Tongue (tissue), 2 donors: Measurements from ENCODE around the gene SLC9A1. TPM values are rescaled to one million over a fixed set of nuclear protein-coding genes. Genes with fewer than 3 reads are reported as not detected.
"Not testable (repeated sequence)": the region's sequence is repeated elsewhere in the genome, so short reads cannot be mapped to it uniquely, and the experiment has no call there.

ENCODE experiments used
- DNase-seq: peaks from one replicate; pipeline ENCODE4 v3.0.0-alpha.2; 2015
- total RNA-seq: library from RNA; depleted of rRNA; stranded (reverse); fragments of >200 nt; gene quantifications from one replicate; pipeline ENCODE4 v1.2.3, GENCODE V29; 2014

SLC9A1 gene
- total RNA-seq, 1 donor from 2014 or later, result 6.4 TPM

GRCh38 chr1:27132624-27133023, 22.3 kb downstream of the SLC9A1 start:
- no peak for DNase-seq

- DNase-seq, result no peak
These were observed 22.8 kb downstream of the SLC9A1 start for GRCh38 chr1:27132147-27132546.

- no peak for DNase-seq
These were observed 24.1 kb downstream of the SLC9A1 start for GRCh38 chr1:27130798-27131197.

GRCh38 chr1:27129225-27129624, 25.7 kb downstream of the SLC9A1 start:
- no peak for DNase-seq

- DNase-seq, result no peak
These were observed 27.5 kb downstream of the SLC9A1 start for GRCh38 chr1:27127419-27127818.

GRCh38 chr1:27126391-27126790, 28.5 kb downstream of the SLC9A1 start:
- no peak for DNase-seq

GRCh38 chr1:27125125-27125524, 29.8 kb downstream of the SLC9A1 start:
- DNase-seq, result not testable (repeated sequence)

GRCh38 chr1:27124405-27124804, 30.5 kb downstream of the SLC9A1 start:
- no peak for DNase-seq

GRCh38 chr1:27122652-27123051, 32.3 kb downstream of the SLC9A1 start:
- no peak for DNase-seq

GRCh38 chr1:27120854-27121253, 34.1 kb downstream of the SLC9A1 start:
- no peak for DNase-seq

GRCh38 chr1:27118440-27118689, 36.6 kb downstream of the SLC9A1 start:
- DNase-seq, result no peak

- no peak for DNase-seq
These were observed 37.0 kb downstream of the SLC9A1 start for GRCh38 chr1:27117733-27118439.

- DNase-seq, result no peak
These were observed 38.2 kb downstream of the SLC9A1 start for GRCh38 chr1:27116697-27117096.

- DNase-seq, result no peak
These were observed 38.7 kb downstream of the SLC9A1 start for GRCh38 chr1:27116232-27116631.

GRCh38 chr1:27114546-27114945, 40.4 kb downstream of the SLC9A1 start:
- DNase-seq, result no peak

GRCh38 chr1:27113861-27114260, 41.1 kb downstream of the SLC9A1 start:
- DNase-seq, result no peak

- DNase-seq, result peak; percentile 80
These were observed 43.0 kb downstream of the SLC9A1 start for GRCh38 chr1:27111626-27112573.

GRCh38 chr1:27109103-27109822, 45.7 kb downstream of the SLC9A1 start:
- no peak for DNase-seq

GRCh38 chr1:27108588-27108987, 46.3 kb downstream of the SLC9A1 start:
- no peak for DNase-seq

GRCh38 chr1:27106561-27107323, 48.2 kb downstream of the SLC9A1 start:
- no peak for DNase-seq

- DNase-seq, result no peak
These were observed 49.9 kb downstream of the SLC9A1 start for GRCh38 chr1:27105018-27105417.

- no peak for DNase-seq
These were observed 51.4 kb downstream of the SLC9A1 start for GRCh38 chr1:27103498-27103897.
